Measurements from ENCODE around the gene ADGRA1.

DNA sequence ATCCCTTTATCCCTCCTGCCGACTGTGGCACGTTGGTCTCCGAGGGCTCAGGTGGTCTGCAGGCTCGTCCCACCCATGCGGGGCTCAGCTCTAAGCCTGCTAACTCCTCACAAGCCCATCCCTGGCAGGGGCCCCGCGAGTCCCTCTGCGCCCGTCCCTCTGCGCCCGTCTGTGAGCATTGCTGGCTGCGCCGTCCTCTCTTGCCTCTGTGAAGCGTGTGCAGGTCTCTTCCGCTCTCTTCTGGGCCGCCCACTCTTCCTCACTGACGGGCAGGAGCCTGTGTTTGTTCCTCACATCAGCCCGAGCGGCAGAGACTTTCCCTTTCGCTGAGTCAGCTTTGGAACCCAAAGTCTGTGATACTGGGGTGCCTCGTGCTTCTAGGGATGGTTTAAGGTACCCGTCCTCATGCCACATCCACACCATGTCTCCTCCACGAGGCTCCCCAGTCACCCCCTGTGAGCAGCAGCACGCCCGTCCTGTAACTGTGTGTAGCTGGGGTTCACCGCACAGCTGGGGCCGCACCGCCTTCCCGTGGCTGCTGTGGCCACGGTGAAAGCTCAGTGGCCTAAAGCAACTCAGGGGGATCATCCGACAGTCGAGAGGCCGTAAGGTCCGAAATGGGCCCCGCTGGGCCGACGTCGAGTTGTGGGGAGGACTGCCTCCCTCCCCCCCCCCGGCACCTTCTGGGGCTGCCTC, 35.5 kb downstream of the ADGRA1 start:
- TF ChIP-seq, protein P1, sequence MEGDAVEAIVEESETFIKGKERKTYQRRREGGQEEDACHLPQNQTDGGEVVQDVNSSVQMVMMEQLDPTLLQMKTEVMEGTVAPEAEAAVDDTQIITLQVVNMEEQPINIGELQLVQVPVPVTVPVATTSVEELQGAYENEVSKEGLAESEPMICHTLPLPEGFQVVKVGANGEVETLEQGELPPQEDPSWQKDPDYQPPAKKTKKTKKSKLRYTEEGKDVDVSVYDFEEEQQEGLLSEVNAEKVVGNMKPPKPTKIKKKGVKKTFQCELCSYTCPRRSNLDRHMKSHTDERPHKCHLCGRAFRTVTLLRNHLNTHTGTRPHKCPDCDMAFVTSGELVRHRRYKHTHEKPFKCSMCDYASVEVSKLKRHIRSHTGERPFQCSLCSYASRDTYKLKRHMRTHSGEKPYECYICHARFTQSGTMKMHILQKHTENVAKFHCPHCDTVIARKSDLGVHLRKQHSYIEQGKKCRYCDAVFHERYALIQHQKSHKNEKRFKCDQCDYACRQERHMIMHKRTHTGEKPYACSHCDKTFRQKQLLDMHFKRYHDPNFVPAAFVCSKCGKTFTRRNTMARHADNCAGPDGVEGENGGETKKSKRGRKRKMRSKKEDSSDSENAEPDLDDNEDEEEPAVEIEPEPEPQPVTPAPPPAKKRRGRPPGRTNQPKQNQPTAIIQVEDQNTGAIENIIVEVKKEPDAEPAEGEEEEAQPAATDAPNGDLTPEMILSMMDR (IDR thresholded peaks at IDR 0.05 in 4 of 5, conservative IDR thresholded peaks at IDR 0.05 in 1 of 5), result no peak
- TF ChIP-seq POLR2A (IDR thresholded peaks at IDR 0.05), result no peak

Measured in gastrocnemius medialis (tissue), 4 donors.